Activated naive CD8-positive, alpha-beta T cell treated with anti-CD3 and anti-CD28 coated beads for 36 hours (primary cell): ENCODE data around the gene GABRA5. TPM values are rescaled to one million over a fixed set of nuclear protein-coding genes. Genes with fewer than 3 reads are reported as not detected.

Experiments used
- DNase-seq: peaks from one replicate; pipeline ENCODE4 v3.0.0; 2021
- H3K27ac Mint-ChIP-seq: one replicate; pipeline ENCODE4 v1.8.0; 2022; ENCODE audit warnings: mild to moderate bottlenecking, moderate library complexity, mixed read lengths
- H3K27me3 Mint-ChIP-seq: one replicate; pipeline ENCODE4 v1.8.0; 2022; ENCODE audit warnings: mild to moderate bottlenecking, mixed read lengths
- H3K36me3 Mint-ChIP-seq: one replicate; pipeline ENCODE4 v1.8.0; 2021; ENCODE audit warnings: mild to moderate bottlenecking, mixed read lengths
- H3K4me1 Mint-ChIP-seq: one replicate; pipeline ENCODE4 v1.8.0; 2021; ENCODE audit warnings: mixed read lengths
- H3K4me3 Mint-ChIP-seq: one replicate; pipeline ENCODE4 v1.8.0; 2022; ENCODE audit warnings: mild to moderate bottlenecking, moderate library complexity, mixed read lengths
- H3K9me3 Mint-ChIP-seq: one replicate; pipeline ENCODE4 v1.8.0; 2022; ENCODE audit warnings: mixed read lengths
- total RNA-seq, 2 experiments: library from RNA; stranded (reverse); gene quantifications; one replicate each; pipeline ENCODE4 v1.2.3, GENCODE V29; 2021

GABRA5 gene
- total RNA-seq, 2 experiments from 2014 or later: not detected

- Mint-ChIP-seq H3K4me1 (no peaks in the 10 kb centered on the region), H3K27ac (no peak overlapping the region), H3K36me3 (no peaks in the 10 kb centered on the region), H3K9me3 (no peaks in the 10 kb centered on the region), H3K4me3 (no peak overlapping the region), H3K27me3 (peaks cover 41% of the 10 kb centered on the region)
- DNase-seq: no peak
These were observed 1.3 kb downstream of the GABRA5 start for GRCh38 chr15:26868029-26868685.

- Mint-ChIP-seq H3K36me3 (no peaks in the 10 kb centered on the region), H3K4me3 (no peak overlapping the region), H3K9me3 (no peaks in the 10 kb centered on the region), H3K4me1 (no peaks in the 10 kb centered on the region), H3K27ac (no peak overlapping the region), H3K27me3 (peaks cover 35% of the 10 kb centered on the region)
- DNase-seq: no peak
These were observed 2.8 kb downstream of the GABRA5 start for GRCh38 chr15:26869628-26870027.

DNA sequence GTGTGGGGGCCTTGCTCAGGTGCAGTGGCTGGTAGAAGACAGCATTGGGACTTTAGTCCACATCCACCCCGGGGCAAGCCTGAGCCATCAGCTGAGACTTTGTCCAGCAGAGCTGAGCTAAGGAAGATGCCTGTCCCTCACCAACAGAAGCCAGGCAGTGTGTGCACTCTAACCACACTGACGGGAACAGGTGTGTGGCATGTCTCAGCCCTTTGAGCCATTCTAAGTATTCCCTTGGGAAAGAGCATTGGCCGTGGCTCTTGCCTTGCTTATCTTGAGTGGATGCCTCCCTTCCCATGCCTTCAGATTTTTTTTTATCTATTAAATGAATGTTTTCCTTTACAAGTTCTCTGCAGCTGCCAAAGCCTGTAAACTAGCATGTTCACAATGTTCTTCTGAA, 3.5 kb downstream of the GABRA5 start:
- no peak overlapping the region for H3K4me3 Mint-ChIP-seq
- H3K36me3 Mint-ChIP-seq: no peaks in the 10 kb centered on the region
- DNase-seq: no peak
- no peaks in the 10 kb centered on the region for H3K4me1 Mint-ChIP-seq
- no peaks in the 10 kb centered on the region for H3K9me3 Mint-ChIP-seq
- no peak overlapping the region for H3K27ac Mint-ChIP-seq
- peaks cover 32% of the 10 kb centered on the region for H3K27me3 Mint-ChIP-seq

GRCh38 chr15:26872206-26872605, 5.3 kb downstream of the GABRA5 start:
- Mint-ChIP-seq H3K9me3 (no peaks in the 10 kb centered on the region), H3K36me3 (no peaks in the 10 kb centered on the region), H3K4me3 (no peak overlapping the region), H3K27me3 (peaks cover 19% of the 10 kb centered on the region), H3K27ac (no peak overlapping the region), H3K4me1 (no peaks in the 10 kb centered on the region)
- DNase-seq: no peak

DNA sequence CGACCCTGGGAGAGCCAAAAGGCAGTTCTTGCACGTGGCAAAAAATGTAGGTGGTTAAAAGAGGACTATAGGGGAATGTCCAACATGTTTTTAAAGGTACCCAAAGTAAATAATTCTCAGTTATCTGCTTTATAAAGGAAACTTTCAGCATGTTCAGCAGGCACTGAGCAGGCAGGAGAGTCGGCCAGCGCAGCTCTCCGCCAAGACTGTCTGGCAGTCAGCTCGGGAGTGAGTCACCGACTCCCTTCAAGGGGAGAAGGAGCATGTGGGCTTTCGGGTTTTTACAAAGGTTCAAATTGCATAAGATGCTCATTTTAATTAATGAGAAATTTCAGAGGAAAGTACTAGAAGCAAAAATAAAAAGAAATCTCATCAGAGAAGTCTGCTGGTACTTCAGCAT, 7.0 kb downstream of the GABRA5 start:
- Mint-ChIP-seq H3K27me3 (peaks cover 12% of the 10 kb centered on the region), H3K27ac (no peak overlapping the region), H3K4me3 (no peak overlapping the region), H3K9me3 (no peaks in the 10 kb centered on the region), H3K36me3 (no peaks in the 10 kb centered on the region), H3K4me1 (no peaks in the 10 kb centered on the region)
- no peak for DNase-seq

DNA sequence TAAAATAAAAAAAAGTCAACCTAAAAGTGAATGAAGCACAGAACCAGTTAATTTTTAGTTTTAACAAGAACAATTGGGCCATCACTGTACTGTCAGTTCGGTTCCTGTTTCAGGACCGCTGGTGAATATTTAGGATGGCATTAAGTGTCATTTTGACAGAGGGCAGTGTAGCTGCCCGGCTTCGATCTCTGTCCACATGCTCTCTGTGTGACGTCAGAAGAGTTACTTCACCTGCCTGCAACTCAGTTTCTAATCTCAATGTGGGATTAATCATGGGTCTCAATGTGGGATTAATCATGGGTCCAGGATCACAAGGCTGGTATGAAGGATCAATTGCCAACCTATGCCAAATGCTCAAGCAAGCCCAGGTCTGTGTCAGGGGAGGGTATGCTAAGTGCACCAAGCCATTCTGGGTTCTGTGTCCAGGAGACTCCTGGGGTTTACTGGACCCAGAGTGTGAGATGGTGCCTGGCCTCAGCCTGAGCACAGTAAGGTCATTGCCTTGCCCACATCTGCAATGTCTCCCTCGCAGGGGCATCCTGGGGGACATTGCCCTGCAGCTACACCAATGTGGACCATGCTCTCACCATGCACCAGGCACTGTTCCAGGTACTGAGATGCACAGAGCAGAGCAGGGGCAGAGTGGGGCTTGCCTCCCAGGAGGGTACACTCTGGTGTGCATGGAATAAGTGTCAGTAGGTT, 8.1 kb downstream of the GABRA5 start:
- no peaks in the 10 kb centered on the region for H3K4me1 Mint-ChIP-seq
- no peak overlapping the region for H3K4me3 Mint-ChIP-seq

GRCh38 chr15:26875476-26875850, 8.6 kb downstream of the GABRA5 start:
- Mint-ChIP-seq H3K36me3 (no peaks in the 10 kb centered on the region), H3K27ac (no peak overlapping the region), H3K4me3 (no peak overlapping the region), H3K27me3 (peaks cover 6% of the 10 kb centered on the region), H3K4me1 (no peaks in the 10 kb centered on the region), H3K9me3 (no peaks in the 10 kb centered on the region)
- no peak for DNase-seq

More for the DNA sequence above, 8.1 kb downstream of the GABRA5 start:
- peaks cover 6% of the 10 kb centered on the region for H3K27me3 Mint-ChIP-seq
- no peaks in the 10 kb centered on the region for H3K36me3 Mint-ChIP-seq
- H3K27ac Mint-ChIP-seq: no peak overlapping the region
- no peak for DNase-seq
- H3K9me3 Mint-ChIP-seq: no peaks in the 10 kb centered on the region

- no peak overlapping the region for H3K27ac Mint-ChIP-seq
- H3K9me3 Mint-ChIP-seq: no peaks in the 10 kb centered on the region
- H3K4me1 Mint-ChIP-seq: no peaks in the 10 kb centered on the region
These were observed 11.0 kb downstream of the GABRA5 start for GRCh38 chr15:26877831-26878230.

GRCh38 chr15:26879706-26880105, 12.8 kb downstream of the GABRA5 start:
- Mint-ChIP-seq H3K4me1 (no peaks in the 10 kb centered on the region), H3K27ac (no peak overlapping the region), H3K27me3 (no peaks in the 10 kb centered on the region), H3K4me3 (no peak overlapping the region), H3K9me3 (no peaks in the 10 kb centered on the region), H3K36me3 (no peaks in the 10 kb centered on the region)
- DNase-seq: no peak

More at GRCh38 chr15:26877831-26878230, 11.0 kb downstream of the GABRA5 start:
- H3K4me3 Mint-ChIP-seq: no peak overlapping the region
- H3K27me3 Mint-ChIP-seq: no peaks in the 10 kb centered on the region
- no peak for DNase-seq
- no peaks in the 10 kb centered on the region for H3K36me3 Mint-ChIP-seq

DNA sequence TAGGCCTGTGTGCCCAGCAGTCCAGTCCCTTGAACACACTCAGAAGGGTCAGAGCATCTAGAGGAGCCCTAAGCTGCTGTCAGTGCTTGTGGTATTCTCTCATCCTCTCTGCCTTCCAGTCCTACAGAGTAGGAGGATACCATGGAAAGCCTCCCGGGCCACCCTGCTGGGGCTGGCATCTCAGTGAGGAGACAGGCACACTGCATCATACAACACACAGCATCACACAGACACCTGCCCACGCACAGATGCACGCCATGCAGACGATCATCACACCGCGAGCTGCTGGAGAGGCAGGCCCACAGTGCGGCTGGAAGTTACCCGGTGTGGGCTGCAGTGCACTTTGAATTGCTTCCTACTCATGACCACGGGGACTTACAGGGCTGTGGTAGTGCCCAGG, 15.2 kb downstream of the GABRA5 start:
- Mint-ChIP-seq H3K4me3 (no peak overlapping the region), H3K27ac (no peak overlapping the region), H3K27me3 (no peaks in the 10 kb centered on the region), H3K36me3 (no peaks in the 10 kb centered on the region), H3K9me3 (no peaks in the 10 kb centered on the region), H3K4me1 (no peaks in the 10 kb centered on the region)
- DNase-seq: no peak

GRCh38 chr15:26882616-26883365, 15.9 kb downstream of the GABRA5 start:
- no peak overlapping the region for H3K27ac Mint-ChIP-seq
- H3K9me3 Mint-ChIP-seq: no peaks in the 10 kb centered on the region
- no peak overlapping the region for H3K4me3 Mint-ChIP-seq
- DNase-seq: no peak
- H3K36me3 Mint-ChIP-seq: no peaks in the 10 kb centered on the region
- no peaks in the 10 kb centered on the region for H3K27me3 Mint-ChIP-seq
- H3K4me1 Mint-ChIP-seq: no peaks in the 10 kb centered on the region

DNA sequence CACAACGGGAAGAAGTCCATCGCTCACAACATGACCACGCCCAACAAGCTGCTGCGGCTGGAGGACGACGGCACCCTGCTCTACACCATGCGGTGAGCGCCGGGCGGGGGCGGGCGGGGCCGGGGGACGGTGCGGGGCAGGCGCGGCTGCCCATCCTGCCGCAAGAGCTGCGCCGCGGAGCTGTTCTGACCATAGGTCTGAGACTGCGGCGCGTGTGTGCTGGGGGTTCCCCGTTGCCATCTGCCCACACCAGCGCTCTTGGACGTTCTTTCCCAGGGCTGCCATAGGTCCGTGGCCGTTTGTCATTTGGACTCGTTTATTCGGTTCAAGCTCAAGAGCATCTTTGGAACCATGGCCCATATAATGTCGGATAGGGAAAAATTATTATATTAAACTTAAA, 16.6 kb downstream of the GABRA5 start:
- no peaks in the 10 kb centered on the region for H3K9me3 Mint-ChIP-seq
- H3K4me3 Mint-ChIP-seq: no peak overlapping the region
- DNase-seq: no peak
- no peaks in the 10 kb centered on the region for H3K27me3 Mint-ChIP-seq
- H3K27ac Mint-ChIP-seq: no peak overlapping the region
- H3K36me3 Mint-ChIP-seq: no peaks in the 10 kb centered on the region
- no peaks in the 10 kb centered on the region for H3K4me1 Mint-ChIP-seq

GRCh38 chr15:26886566-26886965, 19.7 kb downstream of the GABRA5 start:
- Mint-ChIP-seq H3K36me3 (no peaks in the 10 kb centered on the region), H3K4me1 (no peaks in the 10 kb centered on the region), H3K27me3 (peaks cover 11% of the 10 kb centered on the region), H3K9me3 (no peaks in the 10 kb centered on the region), H3K27ac (no peak overlapping the region), H3K4me3 (no peak overlapping the region)
- DNase-seq: no peak

- peaks cover 16% of the 10 kb centered on the region for H3K27me3 Mint-ChIP-seq
- DNase-seq: no peak
- H3K9me3 Mint-ChIP-seq: no peaks in the 10 kb centered on the region
- no peaks in the 10 kb centered on the region for H3K4me1 Mint-ChIP-seq
- H3K4me3 Mint-ChIP-seq: no peak overlapping the region
- H3K36me3 Mint-ChIP-seq: no peaks in the 10 kb centered on the region
- H3K27ac Mint-ChIP-seq: no peak overlapping the region
These were observed 21.2 kb downstream of the GABRA5 start for GRCh38 chr15:26887926-26888666.

DNA sequence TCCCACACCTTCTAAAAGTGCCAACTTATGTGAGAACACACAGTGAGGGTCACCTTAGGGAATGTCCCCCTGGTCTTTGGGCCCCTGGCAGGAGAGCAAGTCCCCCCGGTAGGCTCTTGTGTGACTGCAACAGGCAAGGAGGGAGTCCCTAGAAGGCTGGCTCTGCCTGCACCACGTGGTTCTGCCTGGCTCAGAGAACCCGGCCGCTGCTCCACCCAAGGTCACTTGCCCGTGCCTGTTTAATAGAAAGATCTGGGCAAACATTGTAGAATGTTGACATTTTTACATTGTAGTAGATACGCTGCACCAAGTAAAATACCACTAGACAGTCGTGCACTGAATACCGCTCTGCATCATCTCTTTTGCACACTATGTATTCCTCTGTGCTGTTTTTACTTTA, 21.9 kb downstream of the GABRA5 start:
- no peak for DNase-seq
- Mint-ChIP-seq H3K36me3 (no peaks in the 10 kb centered on the region), H3K27ac (no peak overlapping the region), H3K4me3 (no peak overlapping the region), H3K9me3 (no peaks in the 10 kb centered on the region), H3K27me3 (peaks cover 16% of the 10 kb centered on the region), H3K4me1 (no peaks in the 10 kb centered on the region)
